MG63 (cell line): ENCODE results near the gene NT5C2. TPM values are rescaled to one million over a fixed set of nuclear protein-coding genes. Genes with fewer than 3 reads are reported as not detected.

Source experiments
- DNase-seq: peaks from one replicate; pipeline ENCODE4 v3.0.0-alpha.2; 2020
- H3K27me3 ChIP-seq: fragments of 250-450 bp; sonication (Bioruptor Pico); 2 replicates; pipeline ENCODE4 v1.5.1; 2020; ENCODE audit warnings: mild to moderate bottlenecking, moderate library complexity
- H3K36me3 ChIP-seq: fragments of 250-450 bp; sonication (Bioruptor Pico); 2 replicates; pipeline ENCODE4 v1.5.1; 2020; ENCODE audit warnings: mild to moderate bottlenecking, moderate library complexity
- H3K4me3 ChIP-seq: fragments of 250-450 bp; sonication (Bioruptor Pico); 2 replicates; pipeline ENCODE4 v1.5.1; 2020; ENCODE audit warnings: mild to moderate bottlenecking, moderate library complexity
- H3K9me3 ChIP-seq: fragments of 250-450 bp; sonication (Bioruptor Pico); 2 replicates; pipeline ENCODE4 v1.5.1; 2020; ENCODE audit warnings: mild to moderate bottlenecking, moderate library complexity
- total RNA-seq: library from RNA; depleted of rRNA; stranded (reverse); fragments of >200 nt; shearing (Covaris generic); gene quantifications from 2 replicates; pipeline ENCODE4 v1.2.3, GENCODE V29; 2014; ENCODE audit warnings: low replicate concordance

NT5C2 gene
- total RNA-seq, 1 experiment from 2014 or later, result 9.9 TPM

DNA sequence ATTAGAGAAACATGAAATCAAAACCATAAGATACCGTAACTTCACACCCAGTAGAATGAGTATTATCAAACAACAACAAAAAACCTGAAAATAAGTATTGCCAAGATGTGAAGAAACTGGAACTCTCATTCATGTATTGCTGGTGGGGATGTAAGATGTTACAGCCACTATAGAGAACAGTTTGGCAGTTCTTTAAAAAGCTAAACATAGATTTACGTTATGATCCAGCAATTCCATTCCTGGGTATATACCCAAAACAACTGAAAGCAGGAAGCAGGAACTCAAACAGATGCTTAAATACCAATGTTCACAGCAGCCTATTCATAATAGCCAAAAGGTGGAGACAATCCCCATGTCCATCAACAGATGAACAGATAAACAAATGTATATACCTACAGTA, 72.5 kb downstream of the NT5C2 start:
- no peak for DNase-seq

DNA sequence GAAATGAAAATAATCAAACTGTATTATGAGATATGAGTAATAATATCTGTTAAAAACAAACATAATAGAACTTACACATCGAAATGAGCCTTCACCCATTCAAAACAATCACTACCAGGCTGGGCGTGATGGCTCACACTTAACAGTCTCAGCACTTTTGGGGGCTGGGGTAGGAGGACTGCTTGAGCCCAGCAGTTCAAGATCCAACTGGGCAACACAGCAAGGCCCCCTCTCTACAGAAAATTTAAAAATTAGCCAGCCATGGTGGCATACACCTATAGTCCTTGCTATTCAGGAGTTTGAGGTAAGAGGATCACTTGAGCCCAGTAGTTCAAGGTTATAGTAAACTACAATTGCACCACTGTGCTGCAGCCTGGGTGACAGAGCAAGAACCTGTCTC, 75.8 kb downstream of the NT5C2 start:
- DNase-seq, result no peak
- Histone ChIP-seq H3K9me3 (no peaks in the 10 kb centered on the region), H3K36me3 (no peaks in the 10 kb centered on the region; the same call in 1 of the 2 replicates), H3K27me3 (no peaks in the 10 kb centered on the region), H3K4me3 (no peak overlapping the region)

More for the DNA sequence above, 72.5 kb downstream of the NT5C2 start:
- no peaks in the 10 kb centered on the region; the same call in none of the 2 replicates for H3K36me3 ChIP-seq
- H3K4me3 ChIP-seq, result no peak overlapping the region
- no peaks in the 10 kb centered on the region for H3K9me3 ChIP-seq
- no peaks in the 10 kb centered on the region for H3K27me3 ChIP-seq

- Histone ChIP-seq H3K27me3 (no peaks in the 10 kb centered on the region), H3K9me3 (no peaks in the 10 kb centered on the region), H3K36me3 (no peaks in the 10 kb centered on the region; the same call in none of the 2 replicates), H3K4me3 (no peak overlapping the region)
- no peak for DNase-seq
Observed at GRCh38 chr10:103114876-103115275, 78.2 kb downstream of the NT5C2 start.

GRCh38 chr10:103111918-103112877, 80.9 kb downstream of the NT5C2 start:
- Histone ChIP-seq H3K27me3 (no peaks in the 10 kb centered on the region), H3K9me3 (no peaks in the 10 kb centered on the region), H3K4me3 (no peak overlapping the region), H3K36me3 (no peaks in the 10 kb centered on the region; the same call in 1 of the 2 replicates)
- DNase-seq, result no peak

DNA sequence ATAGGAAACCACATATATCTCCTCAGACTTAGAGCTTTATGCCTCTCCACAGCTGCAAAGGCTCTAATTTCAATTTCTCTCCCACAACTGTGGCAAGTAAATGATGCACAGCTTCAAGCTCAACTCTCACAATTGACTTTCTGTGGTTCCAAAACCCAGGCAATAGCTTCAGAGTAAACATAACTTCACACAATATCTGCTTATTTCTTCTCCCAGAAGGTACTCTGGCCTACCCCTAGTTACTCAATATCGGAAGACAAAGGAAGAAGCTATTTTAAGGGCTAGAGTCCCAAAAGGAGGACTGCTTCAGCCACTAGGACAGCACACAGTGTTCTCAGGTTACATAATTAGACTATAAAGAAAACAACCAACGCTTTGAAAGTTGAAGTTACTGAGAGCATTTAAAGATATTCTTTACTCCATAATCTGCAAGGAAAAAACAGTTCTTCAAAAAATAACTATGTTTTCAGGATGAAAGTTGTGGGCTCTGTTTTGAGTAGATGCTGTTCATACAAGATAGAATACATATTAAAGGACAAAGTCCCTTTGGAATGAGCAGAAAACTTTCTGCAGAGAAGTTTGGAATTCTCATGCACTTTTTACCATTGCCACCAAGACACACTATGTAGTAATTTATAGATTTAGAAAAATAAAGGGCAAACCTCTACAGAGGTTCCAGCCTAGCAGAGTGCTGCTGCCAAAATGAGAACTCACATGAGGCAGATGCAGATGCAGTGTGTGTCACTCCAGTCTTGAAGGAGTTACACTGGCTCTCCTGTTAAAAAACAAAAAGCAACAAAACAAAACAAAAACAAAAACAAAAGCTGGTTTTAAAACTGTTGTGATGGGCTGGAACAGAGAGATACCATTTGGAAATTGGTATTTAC, 81.8 kb downstream of the NT5C2 start:
- Histone ChIP-seq H3K4me3 (no peak overlapping the region), H3K27me3 (no peaks in the 10 kb centered on the region), H3K9me3 (no peaks in the 10 kb centered on the region), H3K36me3 (peaks cover under 1% of the 10 kb centered on the region)
- no peak for DNase-seq

DNA sequence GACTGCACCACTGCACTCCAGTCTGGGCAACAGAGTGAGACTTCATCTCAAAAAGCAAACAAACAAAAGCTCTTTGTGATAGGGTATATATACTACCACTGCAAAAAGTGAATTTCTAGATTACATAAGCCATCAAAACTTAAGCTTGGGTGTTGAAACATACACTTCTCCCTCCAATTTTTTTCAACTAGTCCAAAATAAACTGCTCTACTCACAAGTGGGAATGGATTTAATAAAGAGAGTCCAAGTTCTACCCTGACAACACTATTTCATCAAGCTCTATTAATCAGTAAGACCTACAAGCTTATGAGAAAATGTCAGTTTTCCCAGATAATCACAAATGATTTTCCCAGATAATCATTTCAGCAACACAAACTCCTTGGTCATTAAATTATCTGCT, 82.7 kb downstream of the NT5C2 start:
- no peak overlapping the region for H3K4me3 ChIP-seq
- no peaks in the 10 kb centered on the region for H3K9me3 ChIP-seq
- H3K27me3 ChIP-seq, result no peaks in the 10 kb centered on the region
- peaks cover 9% of the 10 kb centered on the region for H3K36me3 ChIP-seq
- DNase-seq, result no peak

DNA sequence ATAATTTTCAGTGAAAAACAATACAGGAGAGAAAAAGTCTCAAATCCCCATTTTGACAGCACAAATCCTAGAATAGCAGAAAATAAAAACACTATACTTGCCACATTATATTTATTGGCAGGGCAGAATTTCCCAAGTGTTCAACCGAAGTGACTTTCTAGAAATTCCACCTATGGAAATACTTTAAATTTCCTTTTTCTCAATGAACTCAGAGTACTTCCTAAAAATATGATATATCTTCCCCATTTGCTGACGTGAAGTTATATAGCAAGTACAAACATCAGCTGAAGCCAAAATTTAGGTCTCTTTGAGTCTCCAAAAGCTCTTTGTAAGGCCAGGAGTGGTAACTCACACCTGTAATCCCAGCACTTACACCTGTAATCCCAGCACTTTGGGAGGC, 83.3 kb downstream of the NT5C2 start:
- Histone ChIP-seq H3K36me3 (peaks cover 10% of the 10 kb centered on the region), H3K4me3 (no peak overlapping the region), H3K27me3 (no peaks in the 10 kb centered on the region), H3K9me3 (no peaks in the 10 kb centered on the region)
- no peak for DNase-seq

DNA sequence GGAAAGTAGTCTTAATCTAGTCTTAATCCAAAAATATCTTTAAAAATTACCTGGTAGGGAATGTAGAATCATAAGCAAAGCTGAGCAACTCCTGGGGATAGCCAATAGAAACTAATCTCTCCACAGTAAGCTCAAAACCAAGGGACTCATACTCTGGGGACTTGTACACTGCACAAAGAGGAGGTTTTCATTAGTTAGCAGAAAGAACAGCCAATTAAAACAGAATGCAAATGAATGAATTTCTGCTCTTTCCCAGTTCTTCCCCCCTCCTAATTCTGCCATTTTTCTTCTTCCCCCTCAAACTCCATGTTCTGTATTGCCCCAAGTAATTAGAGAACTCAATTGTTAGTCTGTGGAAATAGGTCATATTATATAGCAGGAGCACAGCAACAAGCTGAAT, 86.5 kb downstream of the NT5C2 start:
- H3K27me3 ChIP-seq, result no peaks in the 10 kb centered on the region
- H3K4me3 ChIP-seq, result no peak overlapping the region
- peaks cover 25% of the 10 kb centered on the region for H3K36me3 ChIP-seq
- no peak for DNase-seq
- no peaks in the 10 kb centered on the region for H3K9me3 ChIP-seq

GRCh38 chr10:103105462-103105861, 87.6 kb downstream of the NT5C2 start:
- no peak overlapping the region for H3K4me3 ChIP-seq
- no peak for DNase-seq
- H3K9me3 ChIP-seq, result no peaks in the 10 kb centered on the region
- no peaks in the 10 kb centered on the region for H3K27me3 ChIP-seq
- H3K36me3 ChIP-seq, result peaks cover 32% of the 10 kb centered on the region

- peaks cover 40% of the 10 kb centered on the region for H3K36me3 ChIP-seq
Observed at GRCh38 chr10:103104721-103105120, 88.4 kb downstream of the NT5C2 start.

GRCh38 chr10:103103989-103104388, 89.1 kb downstream of the NT5C2 start:
- no peak for DNase-seq
- peaks cover 41% of the 10 kb centered on the region for H3K36me3 ChIP-seq

More at GRCh38 chr10:103104721-103105120, 88.4 kb downstream of the NT5C2 start:
- no peaks in the 10 kb centered on the region for H3K27me3 ChIP-seq
- no peak overlapping the region for H3K4me3 ChIP-seq
- no peaks in the 10 kb centered on the region for H3K9me3 ChIP-seq
- no peak for DNase-seq

GRCh38 chr10:103102195-103102594, 90.9 kb downstream of the NT5C2 start:
- Histone ChIP-seq H3K36me3 (peaks cover 53% of the 10 kb centered on the region), H3K9me3 (no peaks in the 10 kb centered on the region)
- DNase-seq, result no peak

More at GRCh38 chr10:103103989-103104388, 89.1 kb downstream of the NT5C2 start:
- Histone ChIP-seq H3K9me3 (no peaks in the 10 kb centered on the region), H3K27me3 (no peaks in the 10 kb centered on the region), H3K4me3 (no peak overlapping the region)

GRCh38 chr10:103100620-103101019, 92.5 kb downstream of the NT5C2 start:
- Histone ChIP-seq H3K4me3 (no peak overlapping the region), H3K27me3 (no peaks in the 10 kb centered on the region), H3K36me3 (peaks cover 60% of the 10 kb centered on the region), H3K9me3 (no peaks in the 10 kb centered on the region)
- no peak for DNase-seq

More at GRCh38 chr10:103102195-103102594, 90.9 kb downstream of the NT5C2 start:
- no peak overlapping the region for H3K4me3 ChIP-seq
- no peaks in the 10 kb centered on the region for H3K27me3 ChIP-seq

- Histone ChIP-seq H3K9me3 (no peaks in the 10 kb centered on the region), H3K4me3 (no peak overlapping the region), H3K27me3 (no peaks in the 10 kb centered on the region), H3K36me3 (peaks cover 63% of the 10 kb centered on the region)
- DNase-seq, result no peak
Observed at GRCh38 chr10:103098240-103098639, 94.8 kb downstream of the NT5C2 start.

DNA sequence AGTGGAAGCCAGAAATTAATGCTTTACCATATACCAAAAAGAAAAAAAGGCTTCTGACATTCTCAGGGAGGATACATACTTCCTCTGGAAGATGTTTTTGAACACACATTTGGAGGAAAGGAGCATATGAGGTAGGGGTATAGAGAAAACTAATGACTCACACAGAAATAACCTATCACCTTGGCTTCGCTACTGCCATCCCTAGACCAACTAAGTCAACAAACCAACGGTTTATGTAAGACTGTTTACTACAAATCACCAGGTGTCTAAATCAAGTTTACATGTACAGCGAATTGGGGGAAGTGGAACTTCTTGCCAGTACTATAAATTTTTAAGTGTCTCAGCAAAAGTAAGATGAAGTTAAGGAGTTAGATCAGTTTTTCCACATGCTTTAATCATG, 96.9 kb downstream of the NT5C2 start:
- Histone ChIP-seq H3K27me3 (no peaks in the 10 kb centered on the region), H3K4me3 (no peak overlapping the region), H3K9me3 (no peaks in the 10 kb centered on the region), H3K36me3 (peaks cover 76% of the 10 kb centered on the region)
- no peak for DNase-seq

- no peak for DNase-seq
- no peaks in the 10 kb centered on the region for H3K9me3 ChIP-seq
- H3K36me3 ChIP-seq, result peaks cover 76% of the 10 kb centered on the region
- no peak overlapping the region for H3K4me3 ChIP-seq
- H3K27me3 ChIP-seq, result no peaks in the 10 kb centered on the region
Observed at GRCh38 chr10:103095005-103095404, 98.1 kb downstream of the NT5C2 start.

DNA sequence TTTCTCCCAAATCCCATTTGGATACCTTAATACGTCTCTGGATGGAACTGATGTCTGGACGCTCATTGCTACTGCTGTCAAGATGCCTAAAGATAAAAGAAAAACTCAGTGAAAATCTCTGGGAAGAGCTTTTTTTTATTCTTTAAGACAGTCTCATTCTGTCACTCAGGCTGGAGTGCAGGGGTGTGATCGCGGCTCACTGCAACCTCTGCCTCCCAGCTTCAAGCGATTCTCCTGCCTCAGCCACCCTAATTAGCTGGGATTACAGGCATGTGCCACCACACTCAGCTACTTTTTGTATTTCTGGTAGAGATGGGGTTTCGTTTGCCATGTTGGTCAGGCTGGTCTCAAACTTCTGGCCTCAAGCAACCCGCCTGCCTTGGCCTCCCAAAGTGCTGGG, 102.2 kb downstream of the NT5C2 start:
- Histone ChIP-seq H3K36me3 (peaks cover 80% of the 10 kb centered on the region), H3K27me3 (no peaks in the 10 kb centered on the region), H3K9me3 (no peaks in the 10 kb centered on the region), H3K4me3 (no peak overlapping the region)
- no peak for DNase-seq
